SK-N-SH (cell line): ENCODE data around the gene UBXN1. TPM values are rescaled to one million over a fixed set of nuclear protein-coding genes. Genes with fewer than 3 reads are reported as not detected.
A peak's percentile ranks its signal among the peaks of the same experiment; 100 is the strongest.

Experiments used
- CTCF ChIA-PET: fragments of 300-600, 350-600 bp; formaldehyde crosslinking; extraction: SDS; loops from one replicate; lab custom pipeline; 2021; lab: Yijun Ruan, JAX
- POLR2A ChIA-PET: fragments of 350-600 bp; sonication (Branson Sonifier 250); formaldehyde crosslinking; extraction: SDS; loops from one replicate; lab custom pipeline; 2020; ENCODE audit warnings: antibody characterized with exemption, inconsistent platforms; lab: Yijun Ruan, JAX
- DNase-seq: peaks from one replicate; pipeline ENCODE4 v3.0.0; 2012
- H2AFZ ChIP-seq: fragments of 200-600 bp; sonication (generic); 2 replicates; pipeline ENCODE4 v1.8.1; 2016; ENCODE audit warnings: antibody characterized with exemption, mild to moderate bottlenecking, low read depth
- H3F3A ChIP-seq: fragments of 200-600 bp; sonication (generic); replicated peaks from 2 replicates; pipeline ENCODE3; 2016; ENCODE audit warnings: antibody characterized with exemption, mild to moderate bottlenecking; ENCODE audit not compliant: insufficient read depth
- H3K27ac ChIP-seq, 2 experiments: fragments of 200-500 bp in 1 of 2; fragments of 200-600 bp in 1 of 2; sonication (Bioruptor generic) in 1 of 2; sonication (generic), shearing (Covaris generic) in 1 of 2; 2 replicates each; pipeline versions ENCODE4 v1.5.1 to v1.6.1; 2014 to 2016; ENCODE audit warnings: low read depth in 2 of 2, inconsistent platforms in 1 of 2, low read length in 1 of 2, mild to moderate bottlenecking in 1 of 2, mixed read lengths in 1 of 2
- H3K27me3 ChIP-seq: fragments of 200-600 bp; sonication (generic), shearing (Covaris generic); 2 replicates; pipeline ENCODE4 v1.6.1; 2016; ENCODE audit warnings: mixed run types; ENCODE audit not compliant: insufficient read depth
- H3K36me3 ChIP-seq, 2 experiments: fragments of 200-500 bp in 1 of 2; fragments of 200-600 bp in 1 of 2; sonication (Bioruptor generic) in 1 of 2; sonication (generic) in 1 of 2; replicated peaks in 1 of 2; 2 replicates each; pipeline versions ENCODE3 to v1.5.1; 2014 to 2016; ENCODE audit warnings: low read length in 1 of 2, mild to moderate bottlenecking in 1 of 2; ENCODE audit not compliant: insufficient read depth in 2 of 2, control insufficient read depth in 1 of 2
- H3K4me1 ChIP-seq, 2 experiments: fragments of 200-500 bp in 1 of 2; fragments of 200-600 bp in 1 of 2; sonication (Bioruptor generic) in 1 of 2; sonication (generic), shearing (Covaris generic) in 1 of 2; 2 replicates each; pipeline versions ENCODE4 v1.5.1 to v1.6.1; 2014 to 2016; ENCODE audit warnings: low read depth in 1 of 2, low read length in 1 of 2, mixed run types in 1 of 2; ENCODE audit not compliant: insufficient read depth in 2 of 2, control insufficient read depth in 1 of 2
- H3K4me2 ChIP-seq: fragments of 200-600 bp; sonication (generic), shearing (Covaris generic); 2 replicates; pipeline ENCODE4 v1.6.1; 2017; ENCODE audit warnings: mixed run types
- H3K4me3 ChIP-seq, 2 experiments: fragments of 200-500 bp in 1 of 2; fragments of 200-600 bp in 1 of 2; sonication (Bioruptor generic) in 1 of 2; sonication (generic), shearing (Covaris generic) in 1 of 2; 2 replicates each; pipeline versions ENCODE4 v1.5.1 to v1.8.1; 2014 to 2016; ENCODE audit warnings: low read depth in 2 of 2, inconsistent platforms in 1 of 2, low read length in 1 of 2, mild to moderate bottlenecking in 1 of 2, mixed read lengths in 1 of 2, moderate library complexity in 1 of 2
- H3K79me2 ChIP-seq: fragments of 200-600 bp; sonication (generic); 2 replicates; pipeline ENCODE4 v1.8.1; 2017; ENCODE audit warnings: mild to moderate bottlenecking; ENCODE audit not compliant: insufficient read depth
- H3K9ac ChIP-seq: fragments of 200-600 bp; sonication (generic); 2 replicates; pipeline ENCODE4 v1.6.1; 2017; ENCODE audit warnings: mixed run types
- H3K9me2 ChIP-seq: fragments of 200-600 bp; sonication (generic); 2 replicates; pipeline ENCODE4 v1.6.1; 2017; ENCODE audit warnings: mixed run types
- H3K9me3 ChIP-seq: fragments of 200-600 bp; sonication (generic); 2 replicates; pipeline ENCODE4 v1.6.1; 2017; ENCODE audit warnings: mixed run types, mild to moderate bottlenecking, moderate library complexity
- H4K20me1 ChIP-seq: fragments of 200-600 bp; sonication (generic); 2 replicates; pipeline ENCODE4 v1.6.1; 2017; ENCODE audit warnings: mild to moderate bottlenecking, mixed run types; ENCODE audit not compliant: insufficient read depth
- CTCF ChIP-seq: fragments of 200-600 bp; sonication (generic); IDR thresholded peaks from 2 replicates; pipeline ENCODE4 v1.6.1; 2017; ENCODE audit warnings: antibody characterized with exemption, mild to moderate bottlenecking, moderate library complexity
- ELF1 ChIP-seq: IDR thresholded peaks from 2 replicates; pipeline ENCODE4 v1.4.0; 2012
- EP300 ChIP-seq, 2 experiments: IDR thresholded peaks; 2 replicates each; pipeline versions ENCODE4 v1.4.0 to v1.6.1; 2012; ENCODE audit warnings: borderline replicate concordance in 1 of 2, low read depth in 1 of 2, low read length in 1 of 2
- FOSL2 ChIP-seq: IDR thresholded peaks from 2 replicates; pipeline ENCODE4 v1.4.0; 2012; ENCODE audit warnings: low read depth, mild to moderate bottlenecking, moderate library complexity, borderline replicate concordance
- GABPA ChIP-seq: IDR thresholded peaks from 2 replicates; pipeline ENCODE4 v1.4.0; 2012; ENCODE audit warnings: low read depth, mild to moderate bottlenecking
- GATA2 ChIP-seq: sonication (generic); formaldehyde crosslinking; IDR thresholded peaks from 2 replicates; pipeline ENCODE4 v1.5.0; 2020; ENCODE audit warnings: mild to moderate bottlenecking, missing genetic modification reagents
- MAX ChIP-seq: IDR thresholded peaks from 2 replicates; pipeline ENCODE4 v1.4.0; 2012; ENCODE audit warnings: low read depth
- MEF2A ChIP-seq: IDR thresholded peaks from 2 replicates; pipeline ENCODE4 v1.4.0; 2012; ENCODE audit warnings: low read depth, borderline replicate concordance
- NFIC ChIP-seq: IDR thresholded peaks from 2 replicates; pipeline ENCODE4 v1.4.0; 2012; ENCODE audit warnings: borderline replicate concordance
- NRF1 ChIP-seq: IDR thresholded peaks from 2 replicates; pipeline ENCODE4 v1.6.1; 2012; ENCODE audit warnings: low read depth, mild to moderate bottlenecking, low read length
- RAD21 ChIP-seq: IDR thresholded peaks from 2 replicates; pipeline ENCODE4 v1.6.1; 2012; ENCODE audit warnings: mild to moderate bottlenecking, low read length
- RCOR1 ChIP-seq: fragments of 150-350 bp; IDR thresholded peaks from 2 replicates; pipeline ENCODE4 v1.6.1; 2017; ENCODE audit warnings: antibody characterized with exemption, low read length
- REST ChIP-seq: IDR thresholded peaks from 2 replicates; pipeline ENCODE4 v1.6.1; 2012; ENCODE audit warnings: mild to moderate bottlenecking, low read depth, low read length, moderate library complexity
- RXRA ChIP-seq: IDR thresholded peaks from 2 replicates; pipeline ENCODE4 v1.4.0; 2012; ENCODE audit warnings: low read depth, mild to moderate bottlenecking, borderline replicate concordance
- SIN3A ChIP-seq: IDR thresholded peaks from 2 replicates; pipeline ENCODE4 v1.6.1; 2012; ENCODE audit warnings: low read depth, mild to moderate bottlenecking, low read length, moderate library complexity, borderline replicate concordance
- TAF1 ChIP-seq: IDR thresholded peaks from 2 replicates; pipeline ENCODE4 v1.6.1; 2012; ENCODE audit warnings: low read depth, mild to moderate bottlenecking, low read length, moderate library complexity, borderline replicate concordance
- YY1 ChIP-seq: IDR thresholded peaks from 2 replicates; pipeline ENCODE4 v1.4.0; 2012; ENCODE audit warnings: low read depth, mild to moderate bottlenecking
- WGBS: methylation state at CpG from one replicate; pipeline ENCODE4 v1.1.6; 2017; ENCODE audit warnings: low lambda C conversion rate; 5-methylcytosine and 5-hydroxymethylcytosine counted together
- polyA plus RNA-seq, 3 experiments: library from polyadenylated mRNA; depleted of rRNA; stranded (reverse); fragments of >200 nt; gene quantifications; 2 replicates each; pipeline ENCODE4 v1.2.3, GENCODE V29; 2012

The UBXN1 gene
- polyA plus RNA-seq, 1 of the 3 experiments (the other 2 are of a cell fraction) = 256 TPM

- Histone ChIP-seq H3K79me2 (peaks cover 55% of the 10 kb centered on the region), H3K36me3 (peaks cover 76 to 84% of the 10 kb centered on the region in 2 experiments), H3F3A (peaks cover 63% of the 10 kb centered on the region), H3K9ac (no peak overlapping the region), H3K9me2 (no peaks in the 10 kb centered on the region), H3K4me3 (no peak overlapping the region), H3K9me3 (no peaks in the 10 kb centered on the region), H3K4me2 (no peak overlapping the region), H3K27ac (no peak overlapping the region), H3K4me1 (no peaks in the 10 kb centered on the region; a peak in 1 of 4 replicates), H2AFZ (no peak overlapping the region), H3K27me3 (no peaks in the 10 kb centered on the region), H4K20me1 (no peaks in the 10 kb centered on the region)
- peak; percentile 42 for DNase-seq
- ChIA-PET POLR2A (interaction anchor here (0.7 to 1.8 kb wide), 2 partner anchors 11 to 126 kb away, joined by 3 to 5 read pairs; no protein-coding TSS in a partner anchor), CTCF (interaction anchor here (0.6 to 2.0 kb wide), 5 partner anchors 12 to 128 kb away, joined by 3 to 5 read pairs (median 4); partner anchors contain the start of genes HNRNPUL2 and TTC9C)
- 89% methylated on average over 24 of the region's 24 CpGs for WGBS
- TF ChIP-seq GATA2 (CRISPR knock-in tag) = no peak
- TF ChIP-seq ELF1 = no peak
- no peak for TF ChIP-seq NFIC
- TF ChIP-seq CTCF = no peak
- no peak for TF ChIP-seq GABPA
- TF ChIP-seq RAD21 = no peak
- no peak for TF ChIP-seq NRF1
- TF ChIP-seq FOSL2 = no peak
These were observed 36.6 kb upstream of the UBXN1 start for GRCh38 chr11:62715150-62716130.

- Histone ChIP-seq H3K4me2 (no peak overlapping the region), H3K4me3 (no peak overlapping the region), H3K9me2 (no peaks in the 10 kb centered on the region), H3K36me3 (peaks cover 69 to 74% of the 10 kb centered on the region in 2 experiments), H2AFZ (no peak overlapping the region), H3K27ac (no peak overlapping the region), H3K27me3 (no peaks in the 10 kb centered on the region), H3K9ac (no peak overlapping the region), H3K79me2 (peaks cover 34% of the 10 kb centered on the region), H3K9me3 (no peaks in the 10 kb centered on the region), H4K20me1 (no peaks in the 10 kb centered on the region), H3K4me1 (peaks cover 14 to 16% of the 10 kb centered on the region in 2 experiments; a peak in 3 of 4 replicates), H3F3A (peaks cover 68% of the 10 kb centered on the region)
- no peak for DNase-seq
- WGBS = 83% methylated on average over 2 of the region's 2 CpGs
- ChIA-PET CTCF (interaction anchor here (1.1 to 1.5 kb wide), 3 partner anchors 8 to 56 kb away, joined by 3 to 4 read pairs (median 4); no protein-coding TSS in a partner anchor), POLR2A (no interaction called here)
- TF ChIP-seq GATA2 (CRISPR knock-in tag) = no peak
- TF ChIP-seq RCOR1 = no peak
- TF ChIP-seq MEF2A = no peak
- TF ChIP-seq REST = no peak
- TF ChIP-seq MAX = no peak
- TF ChIP-seq RXRA = no peak
- no peak for TF ChIP-seq FOSL2
- TF ChIP-seq TAF1 = no peak
- no peak for TF ChIP-seq EP300 (IDR thresholded peaks at IDR 0.05; ENCODE audit: borderline replicate concordance in 1 of 2, low read depth in 1 of 2, low read length in 1 of 2)
- no peak for TF ChIP-seq CTCF
- no peak for TF ChIP-seq SIN3A
- no peak for TF ChIP-seq NFIC
- no peak for TF ChIP-seq YY1
These were observed 34.5 kb upstream of the UBXN1 start for GRCh38 chr11:62713343-62713742.
